HCT116 (cell line): ENCODE measurements around the gene BEND7. TPM values are rescaled to one million over a fixed set of nuclear protein-coding genes. Genes with fewer than 3 reads are reported as not detected.

ENCODE experiments used
- ATAC-seq: fragments of 200-7000 bp; cut with Tn5 transposase; 2 replicates; pipeline ENCODE4 v1.9.1; 2020; ENCODE audit warnings: mild to moderate bottlenecking, moderate library complexity
- BruUV-seq: library from RNA; stranded (reverse); fragments of 400-500 nt; replicated peaks from 2 replicates; lab custom pipeline; 2021; lab: Mats Ljungman, UMichigan
- CTCF ChIA-PET: fragments of 300-600 bp; sonication (Branson Sonifier 250); formaldehyde crosslinking; loops from one replicate; lab custom pipeline; 2021; ENCODE audit warnings: antibody characterized with exemption; lab: Charles Lee
- POLR2A ChIA-PET: fragments of 300-600, 350-600 bp; sonication (Branson Sonifier 250); formaldehyde crosslinking; loops from one replicate; lab custom pipeline; 2021; ENCODE audit warnings: antibody characterized with exemption; lab: Charles Lee
- RAD21 ChIA-PET, 2 experiments: fragments of 300-600 bp; sonication (Branson Sonifier 250); formaldehyde crosslinking; loops; one replicate each; lab custom pipeline; 2023; ENCODE audit warnings: low total read pairs in 2 of 2; ENCODE audit not compliant: uncharacterized antibody in 2 of 2, unreplicated experiment in 2 of 2, low non-redundant PET in 1 of 2; lab: Charles Lee
- DNase-seq: peaks from one replicate; pipeline ENCODE4 v3.0.0-alpha.2; 2010; ENCODE audit warnings: low read depth, low spot score
- H2AFZ ChIP-seq: fragments of 200-600 bp; shearing (Covaris generic), sonication (generic); 2 replicates; pipeline ENCODE4 v1.6.1; 2017; ENCODE audit warnings: low read depth, mixed run types, mixed read lengths, antibody characterized with exemption, low read length; ENCODE audit not compliant: poor library complexity, severe bottlenecking
- H3K27ac ChIP-seq: 2 replicates; pipeline ENCODE4 v1.5.1; 2012; ENCODE audit warnings: low read depth, low read length
- H3K27me3 ChIP-seq: fragments of 200-600 bp; sonication (generic); 2 replicates; pipeline ENCODE4 v1.6.1; 2016; ENCODE audit warnings: mixed run types, low read length, mixed read lengths; ENCODE audit not compliant: insufficient read depth
- H3K36me3 ChIP-seq, 2 experiments: fragments of 200-500 bp in 1 of 2; fragments of 200-600 bp in 1 of 2; sonication (Bioruptor generic) in 1 of 2; sonication (generic) in 1 of 2; 2 replicates each; pipeline versions ENCODE4 v1.5.1 to v1.6.1; 2014 to 2016; ENCODE audit warnings: low read length in 2 of 2, inconsistent platforms in 1 of 2, mixed read lengths in 1 of 2, mixed run types in 1 of 2; ENCODE audit not compliant: insufficient read depth in 2 of 2, control insufficient read depth in 1 of 2
- H3K4me1 ChIP-seq, 2 experiments: fragments of 200-600 bp in 1 of 2; sonication (generic) in 1 of 2; 2 replicates each; pipeline versions ENCODE4 v1.5.1 to v1.6.1; 2012 to 2017; ENCODE audit warnings: low read length in 2 of 2, inconsistent platforms in 1 of 2, mild to moderate bottlenecking in 1 of 2, mixed read lengths in 1 of 2, mixed run types in 1 of 2, moderate library complexity in 1 of 2; ENCODE audit not compliant: insufficient read depth in 2 of 2, control insufficient read depth in 1 of 2
- H3K4me2 ChIP-seq: fragments of 200-600 bp; sonication (generic); 2 replicates; pipeline ENCODE4 v1.6.1; 2017; ENCODE audit warnings: mixed run types, low read length, mixed read lengths
- H3K4me3 ChIP-seq, 2 experiments: fragments of 200-600 bp in 1 of 2; sonication (generic) in 1 of 2; replicated peaks in 1 of 2; 2 replicates each; pipeline ENCODE4 v1.5.1; 2011 to 2016; ENCODE audit warnings: low read length in 2 of 2, control low read depth in 1 of 2, low read depth in 1 of 2, mild to moderate bottlenecking in 1 of 2, mixed read lengths in 1 of 2, mixed run types in 1 of 2
- H3K79me2 ChIP-seq: fragments of 200-600 bp; sonication (generic); 2 replicates; pipeline ENCODE4 v1.6.1; 2017; ENCODE audit warnings: mild to moderate bottlenecking, mixed run types, low read length, moderate library complexity, mixed read lengths; ENCODE audit not compliant: insufficient read depth
- H3K9ac ChIP-seq: fragments of 200-600 bp; sonication (generic); 2 replicates; pipeline ENCODE4 v1.6.1; 2016; ENCODE audit warnings: low read length, mixed read lengths
- H3K9me2 ChIP-seq: fragments of 200-600 bp; sonication (generic), shearing (Covaris generic); 2 replicates; pipeline ENCODE4 v1.6.1; 2017; ENCODE audit warnings: mixed run types, mild to moderate bottlenecking, moderate library complexity; ENCODE audit not compliant: insufficient read depth
- H3K9me3 ChIP-seq, 2 experiments: fragments of 200-500 bp in 1 of 2; fragments of 200-600 bp in 1 of 2; sonication (Bioruptor generic) in 1 of 2; sonication (generic) in 1 of 2; 2 replicates each; pipeline ENCODE4 v1.6.1; 2014 to 2017; ENCODE audit warnings: low read length in 2 of 2, mixed read lengths in 2 of 2, inconsistent platforms in 1 of 2, low read depth in 1 of 2, mild to moderate bottlenecking in 1 of 2, mixed run types in 1 of 2, moderate library complexity in 1 of 2; ENCODE audit not compliant: control insufficient read depth in 1 of 2, insufficient read depth in 1 of 2
- H4K20me1 ChIP-seq: fragments of 200-600 bp; sonication (generic), shearing (Covaris generic); 2 replicates; pipeline ENCODE4 v1.6.1; 2017; ENCODE audit warnings: mixed run types, mild to moderate bottlenecking, moderate library complexity; ENCODE audit not compliant: insufficient read depth
- CBX3 ChIP-seq: IDR thresholded peaks from 2 replicates; pipeline ENCODE4 v1.6.1; 2012; ENCODE audit warnings: low read depth
- EGR1 ChIP-seq: IDR thresholded peaks from 2 replicates; pipeline ENCODE4 v1.6.1; 2012; ENCODE audit warnings: low read depth
- ELF1 ChIP-seq: IDR thresholded peaks from 2 replicates; pipeline ENCODE4 v1.6.1; 2012; ENCODE audit warnings: low read depth, borderline replicate concordance
- EZH2phosphoT487 ChIP-seq: fragments of 200-600 bp; IDR thresholded peaks from 2 replicates; pipeline ENCODE4 v1.6.1; 2018; ENCODE audit warnings: antibody characterized with exemption, borderline replicate concordance
- JUND ChIP-seq: IDR thresholded peaks from 2 replicates; pipeline ENCODE4 v1.6.1; 2012
- POLR2AphosphoS5 ChIP-seq: IDR thresholded peaks from 2 replicates; pipeline ENCODE4 v1.6.1; 2011; ENCODE audit warnings: mild to moderate bottlenecking, low read depth, low read length, moderate library complexity
- SIN3A ChIP-seq: IDR thresholded peaks from 2 replicates; pipeline ENCODE4 v1.6.1; 2012; ENCODE audit warnings: low read depth
- SP1 ChIP-seq: IDR thresholded peaks from 2 replicates; pipeline ENCODE4 v1.6.1; 2012; ENCODE audit warnings: low read depth
- SRF ChIP-seq: IDR thresholded peaks from 2 replicates; pipeline ENCODE4 v1.6.1; 2012; ENCODE audit warnings: low read depth
- TCF7L2 ChIP-seq: IDR thresholded peaks from 2 replicates; pipeline ENCODE4 v1.7.0; 2011; ENCODE audit warnings: borderline replicate concordance, inconsistent platforms; ENCODE audit not compliant: insufficient read depth, insufficient read length; ENCODE audit errors: extremely low read depth
- ZFX ChIP-seq: fragments of 450-650 bp; IDR thresholded peaks from 2 replicates; pipeline ENCODE4 v1.6.1; 2017
- intact Hi-C: fragments of 100-400 bp; cut with micrococcal nuclease; formaldehyde crosslinking; loops from 2 replicates; pipeline ENCODE4 v1.10.0; 2022
- total RNA-seq: library from RNA; stranded (reverse); gene quantifications from one replicate; pipeline ENCODE4 v1.2.1, GENCODE V29; 2021; ENCODE audit not compliant: unreplicated experiment
- TF ChIP-seq, protein P1 (sequence below): IDR thresholded peaks from 2 replicates; pipeline ENCODE4 v1.6.1; 2012
- TF ChIP-seq, protein P2 (sequence below): IDR thresholded peaks from 2 replicates; pipeline ENCODE4 v1.6.1; 2012; ENCODE audit warnings: low read depth

Gene BEND7
- total RNA-seq, 1 experiment from 2014 or later: 13.8 TPM

DNA sequence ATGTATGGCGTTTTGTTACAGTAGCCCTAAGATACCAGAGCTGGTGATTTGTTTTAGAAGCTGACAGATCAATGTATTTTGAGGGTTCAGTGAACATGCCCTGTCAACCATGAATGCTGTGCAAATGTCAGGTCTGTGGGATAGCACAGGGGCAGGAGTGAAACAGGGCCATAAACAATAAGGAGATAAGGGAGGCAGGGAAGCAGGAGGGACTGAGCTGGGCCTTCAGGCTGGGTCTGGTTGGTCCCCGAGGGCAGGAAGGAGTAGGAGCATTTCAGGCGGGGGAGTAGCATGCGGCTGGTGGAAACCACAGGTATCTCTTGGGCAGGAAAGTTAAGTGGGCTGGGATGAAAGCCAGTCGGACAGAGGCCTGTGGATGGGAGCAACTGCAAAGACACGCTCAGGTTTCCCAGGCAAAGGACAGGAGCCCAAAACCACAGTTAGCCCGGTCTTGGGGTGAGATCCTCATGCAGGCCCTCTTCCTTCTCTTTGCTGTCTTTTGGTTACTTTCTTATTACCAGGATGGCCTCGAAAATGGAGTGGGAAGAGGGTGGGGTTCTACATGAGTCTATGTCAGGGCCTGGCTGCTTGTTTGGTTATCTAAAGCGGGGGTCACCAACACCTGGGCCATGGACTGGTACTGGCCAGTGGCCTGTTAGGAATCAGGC, 111.2 kb downstream of the BEND7 start:
- H3K9ac ChIP-seq: no peak overlapping the region
- CTCF ChIA-PET: no interaction called here
- no peaks in the 10 kb centered on the region for H3K27me3 ChIP-seq
- H4K20me1 ChIP-seq: no peaks in the 10 kb centered on the region
- no peak for DNase-seq
- no peak overlapping the region for H2AFZ ChIP-seq
- no peak for ATAC-seq
- TF ChIP-seq SP1 (no peak), JUND (no peak), EGR1 (no peak), SRF (no peak), CBX3 (no peak), ZFX (no peak), EZH2phosphoT487 (no peak), POLR2AphosphoS5 (no peak), ELF1 (no peak)
- TF ChIP-seq, protein P1, sequence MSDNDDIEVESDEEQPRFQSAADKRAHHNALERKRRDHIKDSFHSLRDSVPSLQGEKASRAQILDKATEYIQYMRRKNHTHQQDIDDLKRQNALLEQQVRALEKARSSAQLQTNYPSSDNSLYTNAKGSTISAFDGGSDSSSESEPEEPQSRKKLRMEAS: no peak
- H3K4me3 ChIP-seq: no peak overlapping the region
- RAD21 ChIA-PET: no interaction called here
- H3K4me2 ChIP-seq: no peak overlapping the region
- no peaks in the 10 kb centered on the region for H3K9me3 ChIP-seq
- H3K27ac ChIP-seq: no peak overlapping the region
- no peaks in the 10 kb centered on the region for H3K36me3 ChIP-seq
- POLR2A ChIA-PET: no interaction called here
- intact Hi-C loops: no loop called here
- no peaks in the 10 kb centered on the region for H3K9me2 ChIP-seq
- H3K4me1 ChIP-seq: no peaks in the 10 kb centered on the region
- no TSS peak for BruUV-seq
- no peaks in the 10 kb centered on the region for H3K79me2 ChIP-seq

DNA sequence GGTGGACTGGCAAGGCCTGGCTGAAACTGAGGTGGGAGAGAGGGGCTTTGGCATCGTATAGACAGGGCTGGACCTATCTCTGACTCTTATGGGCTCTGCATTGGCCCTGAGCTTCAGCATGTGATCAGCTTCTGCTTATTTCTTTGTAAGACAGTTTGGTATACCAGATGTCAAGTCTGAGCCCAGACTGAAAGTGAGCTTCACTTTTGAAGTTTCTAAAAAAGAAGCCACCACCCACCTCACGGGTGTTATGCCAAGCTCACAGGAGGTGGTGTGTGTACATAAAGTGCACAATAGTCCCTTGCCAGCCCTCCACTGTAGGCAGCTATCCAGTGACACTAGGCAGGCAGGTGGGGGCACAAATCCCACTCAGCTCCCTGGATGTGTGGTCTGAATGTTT, 112.1 kb downstream of the BEND7 start:
- BruUV-seq: no TSS peak
- no peaks in the 10 kb centered on the region for H3K9me3 ChIP-seq
- POLR2A ChIA-PET: no interaction called here
- H3K27ac ChIP-seq: no peak overlapping the region
- H3K4me1 ChIP-seq: no peaks in the 10 kb centered on the region
- no peak for DNase-seq
- no peak overlapping the region for H3K4me2 ChIP-seq
- H3K79me2 ChIP-seq: no peaks in the 10 kb centered on the region
- TF ChIP-seq EZH2phosphoT487 (no peak), SIN3A (no peak), POLR2AphosphoS5 (no peak), SP1 (no peak), TCF7L2 (no peak)
- TF ChIP-seq, protein P2, sequence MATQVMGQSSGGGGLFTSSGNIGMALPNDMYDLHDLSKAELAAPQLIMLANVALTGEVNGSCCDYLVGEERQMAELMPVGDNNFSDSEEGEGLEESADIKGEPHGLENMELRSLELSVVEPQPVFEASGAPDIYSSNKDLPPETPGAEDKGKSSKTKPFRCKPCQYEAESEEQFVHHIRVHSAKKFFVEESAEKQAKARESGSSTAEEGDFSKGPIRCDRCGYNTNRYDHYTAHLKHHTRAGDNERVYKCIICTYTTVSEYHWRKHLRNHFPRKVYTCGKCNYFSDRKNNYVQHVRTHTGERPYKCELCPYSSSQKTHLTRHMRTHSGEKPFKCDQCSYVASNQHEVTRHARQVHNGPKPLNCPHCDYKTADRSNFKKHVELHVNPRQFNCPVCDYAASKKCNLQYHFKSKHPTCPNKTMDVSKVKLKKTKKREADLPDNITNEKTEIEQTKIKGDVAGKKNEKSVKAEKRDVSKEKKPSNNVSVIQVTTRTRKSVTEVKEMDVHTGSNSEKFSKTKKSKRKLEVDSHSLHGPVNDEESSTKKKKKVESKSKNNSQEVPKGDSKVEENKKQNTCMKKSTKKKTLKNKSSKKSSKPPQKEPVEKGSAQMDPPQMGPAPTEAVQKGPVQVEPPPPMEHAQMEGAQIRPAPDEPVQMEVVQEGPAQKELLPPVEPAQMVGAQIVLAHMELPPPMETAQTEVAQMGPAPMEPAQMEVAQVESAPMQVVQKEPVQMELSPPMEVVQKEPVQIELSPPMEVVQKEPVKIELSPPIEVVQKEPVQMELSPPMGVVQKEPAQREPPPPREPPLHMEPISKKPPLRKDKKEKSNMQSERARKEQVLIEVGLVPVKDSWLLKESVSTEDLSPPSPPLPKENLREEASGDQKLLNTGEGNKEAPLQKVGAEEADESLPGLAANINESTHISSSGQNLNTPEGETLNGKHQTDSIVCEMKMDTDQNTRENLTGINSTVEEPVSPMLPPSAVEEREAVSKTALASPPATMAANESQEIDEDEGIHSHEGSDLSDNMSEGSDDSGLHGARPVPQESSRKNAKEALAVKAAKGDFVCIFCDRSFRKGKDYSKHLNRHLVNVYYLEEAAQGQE: no peak
- TF ChIP-seq, all 23 proteins: peak for 0
- H3K9me2 ChIP-seq: no peaks in the 10 kb centered on the region
- H3K4me3 ChIP-seq: no peak overlapping the region
- CTCF ChIA-PET: interaction anchor here (3.2 kb wide), 1 partner anchor 120 kb away, joined by 15 read pairs; no protein-coding TSS in a partner anchor
- RAD21 ChIA-PET: no interaction called here
- no peak overlapping the region for H2AFZ ChIP-seq
- no peaks in the 10 kb centered on the region for H4K20me1 ChIP-seq
- no peaks in the 10 kb centered on the region for H3K36me3 ChIP-seq
- no peak overlapping the region for H3K9ac ChIP-seq
- no peaks in the 10 kb centered on the region for H3K27me3 ChIP-seq
- intact Hi-C loops: no loop called here
- no peak for ATAC-seq
